ENCODE results near the gene FCMR. TPM values are rescaled to one million over a fixed set of nuclear protein-coding genes. Genes with fewer than 3 reads are reported as not detected.

Gene FCMR
- total and polyA plus RNA-seq, 9 of the 15 experiments (the other 6 are each of a cell fraction or from before 2014, with no cell fraction given): 0.11 to 0.82 (median 0.20) TPM; not detected in 5

GRCh38 chr1:206907304-206907991, 14.3 kb downstream of the FCMR start (continued):
- TF ChIP-seq TEAD1 (CRISPR knock-in tag; IDR thresholded peaks at IDR 0.05) (peak; percentile 28 to 52; a peak in 1 of 4 replicates), ZNF75A (CRISPR knock-in tag; IDR thresholded peaks at IDR 0.05) (0 out of 2 replicates have a peak, but pooled peaks have one; percentile 41), RNF219 (CRISPR knock-in tag; IDR thresholded peaks at IDR 0.05) (no peak), E4F1 (CRISPR knock-in tag; IDR thresholded peaks at IDR 0.05; ENCODE audit: borderline replicate concordance) (no peak), ZBTB12 (CRISPR knock-in tag; IDR thresholded peaks at IDR 0.05) (no peak), ZNF511 (CRISPR knock-in tag; IDR thresholded peaks at IDR 0.05) (no peak; the same call in 1 of the 2 replicates), RFX7 (CRISPR knock-in tag; IDR thresholded peaks at IDR 0.05) (no peak), ZNF311 (CRISPR knock-in tag; IDR thresholded peaks at IDR 0.05) (no peak), ZNF175 (CRISPR knock-in tag; IDR thresholded peaks at IDR 0.05; ENCODE audit: low read depth) (0 out of 2 replicates have a peak, but pooled peaks have one; percentile 48), ZBTB40 (IDR thresholded peaks at IDR 0.05) (0 out of 2 replicates have a peak, but pooled peaks have one; percentile 32), ZBTB40 (CRISPR knock-in tag; IDR thresholded peaks at IDR 0.05) (no peak)

All from K562 (cell line).